Measurements from ENCODE around the gene STAG2. TPM values are rescaled to one million over a fixed set of nuclear protein-coding genes. Genes with fewer than 3 reads are reported as not detected.
"Not testable (repeated sequence)": the region's sequence is repeated elsewhere in the genome, so short reads cannot be mapped to it uniquely, and the experiment has no call there.

Gene STAG2
- total RNA-seq, 2 donors from 2014 or later: 73.7 to 130 TPM

DNA sequence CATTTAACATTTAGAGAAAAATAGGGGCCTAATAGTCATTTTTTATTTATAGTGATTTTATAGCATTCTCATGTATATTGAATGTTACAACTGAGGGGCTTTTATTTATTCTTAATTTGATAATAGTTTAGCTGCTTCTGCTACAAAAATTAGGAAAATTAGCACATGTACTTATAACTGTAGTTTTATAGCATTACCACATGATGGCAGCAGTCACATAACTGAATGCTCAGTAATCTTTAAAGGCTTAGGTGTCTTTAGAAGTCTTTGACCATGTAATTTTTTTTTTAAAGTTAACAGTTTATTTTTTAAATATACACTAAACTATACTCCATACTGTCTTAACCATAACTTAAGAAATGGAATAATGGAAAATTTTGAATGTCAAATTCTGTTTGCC, 136.6 kb downstream of the STAG2 start:
- Histone ChIP-seq H3K36me3 (ENCODE audit: control insufficient read depth, insufficient read depth, low read length) (peaks cover 50% of the 10 kb centered on the region), H3K9me3 (ENCODE audit: control insufficient read depth, low read length) (no peaks in the 10 kb centered on the region), H3K27me3 (ENCODE audit: control insufficient read depth, insufficient read depth, low read length, poor library complexity, severe bottlenecking) (no peaks in the 10 kb centered on the region), H3K4me3 (ENCODE audit: low read length) (no peak overlapping the region), H3K9ac (ENCODE audit: extremely low read depth, low read length, poor library complexity, severe bottlenecking) (no peak overlapping the region), H3K27ac (ENCODE audit: low read depth, low read length) (no peak overlapping the region), H3K4me1 (ENCODE audit: control insufficient read depth, insufficient read depth, low read length) (no peaks in the 10 kb centered on the region)
- no peak for DNase-seq
- Mint-ChIP-seq H3K9me3 (peaks cover 3% of the 10 kb centered on the region), H3K27ac (no peak overlapping the region), H3K4me3 (no peak overlapping the region), H3K36me3 (ENCODE audit: low read depth) (peaks cover 42% of the 10 kb centered on the region), H3K27me3 (ENCODE audit: insufficient read depth) (no peaks in the 10 kb centered on the region), H3K4me1 (peaks cover 2% of the 10 kb centered on the region)
- TF ChIP-seq, protein P1, sequence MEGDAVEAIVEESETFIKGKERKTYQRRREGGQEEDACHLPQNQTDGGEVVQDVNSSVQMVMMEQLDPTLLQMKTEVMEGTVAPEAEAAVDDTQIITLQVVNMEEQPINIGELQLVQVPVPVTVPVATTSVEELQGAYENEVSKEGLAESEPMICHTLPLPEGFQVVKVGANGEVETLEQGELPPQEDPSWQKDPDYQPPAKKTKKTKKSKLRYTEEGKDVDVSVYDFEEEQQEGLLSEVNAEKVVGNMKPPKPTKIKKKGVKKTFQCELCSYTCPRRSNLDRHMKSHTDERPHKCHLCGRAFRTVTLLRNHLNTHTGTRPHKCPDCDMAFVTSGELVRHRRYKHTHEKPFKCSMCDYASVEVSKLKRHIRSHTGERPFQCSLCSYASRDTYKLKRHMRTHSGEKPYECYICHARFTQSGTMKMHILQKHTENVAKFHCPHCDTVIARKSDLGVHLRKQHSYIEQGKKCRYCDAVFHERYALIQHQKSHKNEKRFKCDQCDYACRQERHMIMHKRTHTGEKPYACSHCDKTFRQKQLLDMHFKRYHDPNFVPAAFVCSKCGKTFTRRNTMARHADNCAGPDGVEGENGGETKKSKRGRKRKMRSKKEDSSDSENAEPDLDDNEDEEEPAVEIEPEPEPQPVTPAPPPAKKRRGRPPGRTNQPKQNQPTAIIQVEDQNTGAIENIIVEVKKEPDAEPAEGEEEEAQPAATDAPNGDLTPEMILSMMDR (conservative IDR thresholded peaks at IDR 0.05): peak; percentile 83

DNA sequence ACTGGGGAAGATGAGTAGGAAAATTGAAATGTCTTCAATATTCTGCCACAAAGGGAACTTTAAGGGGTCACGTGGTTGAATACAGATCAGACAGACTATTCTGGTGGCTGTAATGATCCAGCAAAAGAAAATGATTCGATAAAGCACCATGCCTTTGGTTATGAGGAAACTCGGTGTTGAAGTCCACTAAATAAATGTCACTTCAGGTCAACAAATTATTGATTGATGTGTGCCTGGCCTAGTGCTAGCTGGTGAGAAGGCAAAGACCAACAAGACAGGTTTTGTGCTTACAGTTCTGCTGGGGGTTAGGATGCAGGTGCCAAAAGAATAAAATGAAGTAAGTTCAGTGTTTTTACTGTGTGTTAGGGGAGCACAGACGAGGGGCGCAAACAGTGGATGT, 142.5 kb downstream of the STAG2 start:
- Histone ChIP-seq H3K36me3 (ENCODE audit: control insufficient read depth, insufficient read depth, low read length) (peaks cover 24% of the 10 kb centered on the region), H3K27me3 (ENCODE audit: control insufficient read depth, insufficient read depth, low read length, poor library complexity, severe bottlenecking) (no peaks in the 10 kb centered on the region), H3K9ac (ENCODE audit: extremely low read depth, low read length, poor library complexity, severe bottlenecking) (no peak overlapping the region), H3K27ac (ENCODE audit: low read depth, low read length) (no peak overlapping the region), H3K4me1 (ENCODE audit: control insufficient read depth, insufficient read depth, low read length) (no peaks in the 10 kb centered on the region), H3K4me3 (ENCODE audit: low read length) (no peak overlapping the region), H3K9me3 (ENCODE audit: control insufficient read depth, low read length) (no peaks in the 10 kb centered on the region)
- peaks cover 21% of the 10 kb centered on the region for H3K9me3 Mint-ChIP-seq
- WGBS, 2 experiments (ENCODE audit: insufficient coverage in 1 of 2, insufficient read length in 1 of 2): 84 to 97% methylated on average over 3 to 5 of the region's 5 CpGs
- peaks cover 2% of the 10 kb centered on the region for H3K4me1 Mint-ChIP-seq
- no peak for DNase-seq
- H3K36me3 Mint-ChIP-seq (ENCODE audit: low read depth): peaks cover 33% of the 10 kb centered on the region
- no peaks in the 10 kb centered on the region for H3K27me3 Mint-ChIP-seq (ENCODE audit: insufficient read depth)
- no peak overlapping the region for H3K27ac Mint-ChIP-seq
- H3K4me3 Mint-ChIP-seq: no peak overlapping the region
- TF ChIP-seq, protein P1 (conservative IDR thresholded peaks at IDR 0.05): no peak

DNA sequence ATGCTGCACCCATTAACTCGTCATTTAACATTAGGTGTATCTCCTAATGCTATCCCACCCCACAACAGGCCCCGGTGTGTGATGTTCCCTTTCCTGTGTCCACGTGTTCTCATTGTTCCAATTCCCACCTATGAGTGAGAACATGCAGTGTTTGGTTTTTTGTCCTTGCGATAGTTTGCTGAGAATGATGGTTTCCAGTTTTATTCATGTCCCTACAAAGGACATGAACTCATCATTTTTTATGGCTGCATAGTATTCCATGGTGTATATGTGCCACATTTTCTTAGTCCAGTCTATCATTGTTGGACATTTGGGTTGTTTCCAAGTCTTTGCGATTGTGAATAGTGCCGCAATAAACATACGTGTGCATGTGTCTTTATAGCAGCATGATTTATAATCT, 143.0 kb downstream of the STAG2 start:
- not testable (repeated sequence) for H3K27ac ChIP-seq (ENCODE audit: low read depth, low read length); H3K27ac Mint-ChIP-seq; H3K9me3 ChIP-seq (ENCODE audit: control insufficient read depth, low read length); H3K27me3 ChIP-seq (ENCODE audit: control insufficient read depth, insufficient read depth, low read length, poor library complexity, severe bottlenecking); H3K4me1 ChIP-seq (ENCODE audit: control insufficient read depth, insufficient read depth, low read length); H3K27me3 Mint-ChIP-seq (ENCODE audit: insufficient read depth); H3K4me3 Mint-ChIP-seq; H3K9ac ChIP-seq (ENCODE audit: extremely low read depth, low read length, poor library complexity, severe bottlenecking); H3K4me3 ChIP-seq (ENCODE audit: low read length); DNase-seq; H3K4me1 Mint-ChIP-seq
- H3K36me3 ChIP-seq (ENCODE audit: control insufficient read depth, insufficient read depth, low read length): peaks cover 21% of the 10 kb centered on the region
- H3K9me3 Mint-ChIP-seq: peaks cover 27% of the 10 kb centered on the region
- WGBS, 2 experiments (ENCODE audit: insufficient coverage in 1 of 2, insufficient read length in 1 of 2): 95% methylated on average over 5 of the region's 7 CpGs; no CpG with 5 or more reads in 1 of the 2 experiments
- H3K36me3 Mint-ChIP-seq (ENCODE audit: low read depth): peaks cover 34% of the 10 kb centered on the region
